OCI-LY1 (cell line): ENCODE data around the gene C2CD4B.

ENCODE experiments used
- EZH2 ChIP-seq: fragments of 200-600 bp; sonication (generic), shearing (Covaris generic); IDR thresholded peaks from 2 replicates; pipeline ENCODE4 v1.8.0; 2017; ENCODE audit warnings: borderline replicate concordance, mixed run types, mild to moderate bottlenecking, antibody characterized with exemption, low read length, moderate library complexity, mixed read lengths
- TF ChIP-seq, protein P1 (sequence below): fragments of 200-600 bp; sonication (generic), shearing (Covaris generic); IDR thresholded peaks from 2 replicates; pipeline ENCODE4 v1.5.1; 2017; ENCODE audit warnings: mild to moderate bottlenecking, antibody characterized with exemption, low read length, moderate library complexity, mixed read lengths

DNA sequence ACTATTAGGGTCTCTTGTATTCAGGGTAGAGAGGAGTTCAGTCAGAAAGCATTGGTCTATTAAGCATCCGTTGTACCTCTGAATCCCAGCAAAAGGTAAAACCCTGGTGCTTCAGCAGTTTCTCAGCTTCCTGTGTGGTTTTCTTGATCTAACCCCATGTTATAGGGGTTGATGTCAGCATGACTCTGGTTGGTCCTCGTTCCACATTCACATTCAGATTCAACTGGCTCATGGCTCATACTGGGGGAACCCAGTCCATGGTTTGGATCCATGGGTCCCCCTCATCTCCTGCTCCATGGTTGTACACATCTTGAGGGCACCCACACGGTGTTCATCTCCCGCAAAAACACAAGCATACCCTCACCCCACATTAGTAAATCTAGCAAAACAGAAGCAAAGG is 47.7 kb upstream of the C2CD4B start:
- TF ChIP-seq, protein P1, sequence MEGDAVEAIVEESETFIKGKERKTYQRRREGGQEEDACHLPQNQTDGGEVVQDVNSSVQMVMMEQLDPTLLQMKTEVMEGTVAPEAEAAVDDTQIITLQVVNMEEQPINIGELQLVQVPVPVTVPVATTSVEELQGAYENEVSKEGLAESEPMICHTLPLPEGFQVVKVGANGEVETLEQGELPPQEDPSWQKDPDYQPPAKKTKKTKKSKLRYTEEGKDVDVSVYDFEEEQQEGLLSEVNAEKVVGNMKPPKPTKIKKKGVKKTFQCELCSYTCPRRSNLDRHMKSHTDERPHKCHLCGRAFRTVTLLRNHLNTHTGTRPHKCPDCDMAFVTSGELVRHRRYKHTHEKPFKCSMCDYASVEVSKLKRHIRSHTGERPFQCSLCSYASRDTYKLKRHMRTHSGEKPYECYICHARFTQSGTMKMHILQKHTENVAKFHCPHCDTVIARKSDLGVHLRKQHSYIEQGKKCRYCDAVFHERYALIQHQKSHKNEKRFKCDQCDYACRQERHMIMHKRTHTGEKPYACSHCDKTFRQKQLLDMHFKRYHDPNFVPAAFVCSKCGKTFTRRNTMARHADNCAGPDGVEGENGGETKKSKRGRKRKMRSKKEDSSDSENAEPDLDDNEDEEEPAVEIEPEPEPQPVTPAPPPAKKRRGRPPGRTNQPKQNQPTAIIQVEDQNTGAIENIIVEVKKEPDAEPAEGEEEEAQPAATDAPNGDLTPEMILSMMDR: no peak
- TF ChIP-seq EZH2: no peak
